Activated CD4-positive, alpha-beta T cell treated with anti-CD3 and anti-CD28 coated beads for 36 hours (primary cell): ENCODE results near the gene WNT6. TPM values are rescaled to one million over a fixed set of nuclear protein-coding genes. Genes with fewer than 3 reads are reported as not detected.
"Not testable (repeated sequence)": the region's sequence is repeated elsewhere in the genome, so short reads cannot be mapped to it uniquely, and the experiment has no call there.

Experiments
- ATAC-seq: fragments of 200-7000 bp; cut with Tn5 transposase; one replicate; pipeline ENCODE4 v1.10.0; 2021; ENCODE audit warnings: mild to moderate bottlenecking, moderate library complexity
- CTCF ChIA-PET: fragments of 350-600 bp; sonication (Branson Sonifier 250); formaldehyde crosslinking; loops from one replicate; lab custom pipeline; 2021; ENCODE audit warnings: antibody characterized with exemption; lab: Charles Lee
- POLR2A ChIA-PET: fragments of 350-600 bp; sonication (Branson Sonifier 250); formaldehyde crosslinking; loops from one replicate; lab custom pipeline; 2021; ENCODE audit warnings: antibody characterized with exemption, inconsistent platforms; lab: Charles Lee
- DNase-seq: peaks from one replicate; pipeline ENCODE4 v3.0.0-alpha.2; 2020
- H3K27ac Mint-ChIP-seq: one replicate; pipeline ENCODE4 v1.8.0; 2021; ENCODE audit warnings: mixed read lengths
- H3K27me3 Mint-ChIP-seq: one replicate; pipeline ENCODE4 v1.8.0; 2021; ENCODE audit warnings: mixed read lengths
- H3K36me3 Mint-ChIP-seq: one replicate; pipeline ENCODE4 v1.8.0; 2021; ENCODE audit warnings: low read depth, mixed read lengths
- H3K4me1 Mint-ChIP-seq: one replicate; pipeline ENCODE4 v1.8.0; 2021; ENCODE audit warnings: mixed read lengths
- H3K4me3 Mint-ChIP-seq: one replicate; pipeline ENCODE4 v1.8.0; 2021; ENCODE audit warnings: mild to moderate bottlenecking, moderate library complexity, mixed read lengths
- H3K9me3 Mint-ChIP-seq: one replicate; pipeline ENCODE4 v1.8.0; 2021; ENCODE audit warnings: low read depth, mixed read lengths
- intact Hi-C, 2 experiments: fragments of 100-400 bp; cut with DNase I in 1 of 2; cut with micrococcal nuclease in 1 of 2; formaldehyde crosslinking; loops; one replicate each; pipeline versions ENCODE4 v1.14.2 to v1.15.1; 2022 to 2024; cut with DNase I, micrococcal nuclease
- total RNA-seq, 2 experiments: library from RNA; stranded (reverse); gene quantifications; one replicate each; pipeline ENCODE4 v1.2.3, GENCODE V29; 2021

Gene WNT6
- total RNA-seq, 2 experiments from 2014 or later, result 0.30 TPM; not detected in 1

- no peak within 1 kb of the TSS for H3K4me3 Mint-ChIP-seq
- intact Hi-C loops, result no loop called here
- no peak for ATAC-seq
- H3K36me3 Mint-ChIP-seq, result no peaks in the 10 kb centered on the region
- ChIA-PET POLR2A (no interaction called here), CTCF (interaction anchor here (0.6 kb wide), 1 partner anchor 22 kb away, joined by 4 read pairs; no protein-coding TSS in a partner anchor)
- no peaks in the 10 kb centered on the region for H3K9me3 Mint-ChIP-seq
- H3K27ac Mint-ChIP-seq, result no peak within 1 kb of the TSS
- peaks cover 22% of the 10 kb centered on the region for H3K27me3 Mint-ChIP-seq
- H3K4me1 Mint-ChIP-seq, result no peaks in the 10 kb centered on the region
- DNase-seq, result no peak
These were observed 28.1 kb upstream of the WNT6 start, which contains the start of gene PRKAG3 for GRCh38 chr2:218831378-218831990. Gene PRKAG3, minus strand, starts transcription at chr2:218831803.

- peaks cover 24% of the 10 kb centered on the region for H3K27me3 Mint-ChIP-seq
- intact Hi-C loops, result no loop called here
- DNase-seq (no peak), ATAC-seq (no peak)
- H3K9me3 Mint-ChIP-seq, result peaks cover 2% of the 10 kb centered on the region
- no peaks in the 10 kb centered on the region for H3K36me3 Mint-ChIP-seq
- H3K4me1 Mint-ChIP-seq, result no peaks in the 10 kb centered on the region
- no peak overlapping the region for H3K27ac Mint-ChIP-seq
- ChIA-PET CTCF (no interaction called here), POLR2A (no interaction called here)
- H3K4me3 Mint-ChIP-seq, result no peak overlapping the region
These were observed 27.5 kb upstream of the WNT6 start for GRCh38 chr2:218832081-218832480.

- ChIA-PET POLR2A (no interaction called here), CTCF (no interaction called here)
- Mint-ChIP-seq H3K4me1 (no peaks in the 10 kb centered on the region), H3K27me3 (peaks cover 26% of the 10 kb centered on the region), H3K4me3 (no peak overlapping the region), H3K9me3 (peaks cover 5% of the 10 kb centered on the region), H3K27ac (no peak overlapping the region), H3K36me3 (no peaks in the 10 kb centered on the region)
- ATAC-seq (no peak), DNase-seq (no peak)
- intact Hi-C loops, result no loop called here
These were observed 27.1 kb upstream of the WNT6 start for GRCh38 chr2:218832520-218832919.

GRCh38 chr2:218833023-218833609 lies 26.5 kb upstream of the WNT6 start:
- CTCF ChIA-PET, result interaction anchor here (1.0 kb wide), 1 partner anchor 19 kb away, joined by 3 read pairs; no protein-coding TSS in a partner anchor
- H3K27ac Mint-ChIP-seq, result no peak overlapping the region
- no peak overlapping the region for H3K4me3 Mint-ChIP-seq
- ATAC-seq (no peak), DNase-seq (no peak)
- H3K9me3 Mint-ChIP-seq, result peaks cover 7% of the 10 kb centered on the region
- H3K27me3 Mint-ChIP-seq, result peaks cover 31% of the 10 kb centered on the region
- POLR2A ChIA-PET, result no interaction called here
- intact Hi-C loops, result no loop called here
- H3K4me1 Mint-ChIP-seq, result no peaks in the 10 kb centered on the region
- H3K36me3 Mint-ChIP-seq, result no peaks in the 10 kb centered on the region

GRCh38 chr2:218834685-218835084 lies 24.9 kb upstream of the WNT6 start:
- Mint-ChIP-seq H3K9me3 (peaks cover 7% of the 10 kb centered on the region), H3K27me3 (peaks cover 39% of the 10 kb centered on the region), H3K4me3 (no peak overlapping the region), H3K36me3 (no peaks in the 10 kb centered on the region), H3K4me1 (no peaks in the 10 kb centered on the region), H3K27ac (no peak overlapping the region)
- CTCF ChIA-PET, result no interaction called here
- intact Hi-C loops, result no loop called here
- ATAC-seq (no peak), DNase-seq (no peak)
- POLR2A ChIA-PET, result no interaction called here

GRCh38 chr2:218837495-218837894 lies 22.1 kb upstream of the WNT6 start:
- H3K4me3 Mint-ChIP-seq, result no peak overlapping the region
- POLR2A ChIA-PET, result no interaction called here
- CTCF ChIA-PET, result interaction anchor here (0.6 to 2.3 kb wide), 6 partner anchors 10 to 322 kb away, joined by 3 to 6 read pairs (median 3); no protein-coding TSS in a partner anchor
- ATAC-seq (no peak), DNase-seq (no peak)
- peaks cover 7% of the 10 kb centered on the region for H3K9me3 Mint-ChIP-seq
- peaks cover 36% of the 10 kb centered on the region for H3K27me3 Mint-ChIP-seq
- H3K27ac Mint-ChIP-seq, result no peak overlapping the region
- H3K36me3 Mint-ChIP-seq, result no peaks in the 10 kb centered on the region
- H3K4me1 Mint-ChIP-seq, result no peaks in the 10 kb centered on the region
- intact Hi-C loops, result no loop called here

GRCh38 chr2:218839430-218839829 lies 20.2 kb upstream of the WNT6 start:
- Mint-ChIP-seq H3K27ac (no peak overlapping the region), H3K27me3 (peaks cover 39% of the 10 kb centered on the region), H3K9me3 (peaks cover 7% of the 10 kb centered on the region), H3K4me3 (no peak overlapping the region), H3K36me3 (no peaks in the 10 kb centered on the region), H3K4me1 (no peaks in the 10 kb centered on the region)
- DNase-seq, result no peak
- intact Hi-C loops, result no loop called here
- no peak for ATAC-seq
- POLR2A ChIA-PET, result interaction anchor here (0.7 kb wide), 1 partner anchor 240 kb away, joined by 3 read pairs; no protein-coding TSS in a partner anchor
- CTCF ChIA-PET, result interaction anchor here (0.7 to 1.2 kb wide), 2 partner anchors 8 to 840 kb away, joined by 4 read pairs; no protein-coding TSS in a partner anchor

- Mint-ChIP-seq H3K27ac (no peak overlapping the region), H3K4me3 (no peak overlapping the region), H3K27me3 (peaks cover 37% of the 10 kb centered on the region), H3K9me3 (peaks cover 7% of the 10 kb centered on the region), H3K4me1 (no peaks in the 10 kb centered on the region), H3K36me3 (no peaks in the 10 kb centered on the region)
- CTCF ChIA-PET, result interaction anchor here (0.7 kb wide), 1 partner anchor 840 kb away, joined by 4 read pairs; no protein-coding TSS in a partner anchor
- intact Hi-C loops, result no loop called here
- POLR2A ChIA-PET, result no interaction called here
- no peak for ATAC-seq
- DNase-seq, result no peak
These were observed 19.7 kb upstream of the WNT6 start for GRCh38 chr2:218839888-218840287.

- H3K4me3 Mint-ChIP-seq, POLR2A ChIA-PET, intact Hi-C loops, H3K27ac Mint-ChIP-seq, H3K36me3 Mint-ChIP-seq, CTCF ChIA-PET, H3K4me1 Mint-ChIP-seq, DNase-seq, ATAC-seq, H3K9me3 Mint-ChIP-seq: not testable (repeated sequence)
- peaks cover 22% of the 10 kb centered on the region for H3K27me3 Mint-ChIP-seq
These were observed 15.3 kb upstream of the WNT6 start for GRCh38 chr2:218844334-218844733.

- intact Hi-C loops, result loop anchor here (1.0 to 5.0 kb wide), 9 partner anchors 119 to 546 kb away; partner anchors contain the start of genes TTLL4 (in 2 of the 2), BCS1L (in 1 of the 2) and ZNF142 (in 1 of the 2)
- not testable (repeated sequence) for H3K27ac Mint-ChIP-seq, DNase-seq, H3K9me3 Mint-ChIP-seq, H3K4me1 Mint-ChIP-seq, H3K4me3 Mint-ChIP-seq, ATAC-seq, H3K36me3 Mint-ChIP-seq
- peaks cover 16% of the 10 kb centered on the region for H3K27me3 Mint-ChIP-seq
- ChIA-PET POLR2A (interaction anchor here (0.6 to 1.0 kb wide), 2 partner anchors 30 to 160 kb away, joined by 3 read pairs; no protein-coding TSS in a partner anchor), CTCF (interaction anchor here (0.6 to 5.7 kb wide), 39 partner anchors 8 to 574 kb away, joined by 3 to 69 read pairs (median 4); partner anchors contain the start of genes BCS1L, CYP27A1, RNF25 and STK36)
These were observed 12.6 kb upstream of the WNT6 start for GRCh38 chr2:218846963-218847362.

- ATAC-seq (no peak), DNase-seq (no peak)
- ChIA-PET POLR2A (no interaction called here), CTCF (interaction anchor here (0.6 to 5.7 kb wide), 8 partner anchors 25 to 793 kb away, joined by 3 to 69 read pairs (median 5); partner anchors contain the start of gene TTLL4)
- Mint-ChIP-seq H3K4me3 (no peak overlapping the region), H3K4me1 (no peaks in the 10 kb centered on the region), H3K27ac (no peak overlapping the region), H3K36me3 (no peaks in the 10 kb centered on the region), H3K27me3 (peaks cover 25% of the 10 kb centered on the region), H3K9me3 (no peaks in the 10 kb centered on the region)
- intact Hi-C loops, result loop anchor here (5.0 kb wide), 5 partner anchors 133 to 442 kb away; partner anchors contain the start of gene TTLL4 (in 1 of the 2)
These were observed 9.9 kb upstream of the WNT6 start for GRCh38 chr2:218849721-218850120.
